ENCODE measurements around the gene GLE1.

The GLE1 gene

DNA sequence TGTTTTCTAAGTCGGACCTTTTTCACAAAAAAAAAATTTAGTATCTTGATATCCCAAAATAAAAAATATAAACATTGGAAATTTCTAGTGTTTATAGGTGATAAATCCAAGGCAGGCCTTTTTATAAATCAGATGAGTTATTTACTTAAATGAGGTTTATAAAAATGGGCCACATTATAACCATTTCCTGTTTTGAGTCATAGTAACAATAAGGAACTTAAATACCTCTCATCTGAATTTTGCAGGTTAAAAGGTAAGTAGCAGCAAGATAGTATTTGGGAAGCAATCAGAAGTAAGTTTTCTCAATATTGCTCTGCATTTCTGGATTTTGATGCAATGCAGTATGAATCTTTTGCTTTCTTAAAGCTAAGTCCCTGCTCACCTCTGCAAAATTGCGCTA, 51.8 kb downstream of the GLE1 start:
- TF ChIP-seq, protein P1, sequence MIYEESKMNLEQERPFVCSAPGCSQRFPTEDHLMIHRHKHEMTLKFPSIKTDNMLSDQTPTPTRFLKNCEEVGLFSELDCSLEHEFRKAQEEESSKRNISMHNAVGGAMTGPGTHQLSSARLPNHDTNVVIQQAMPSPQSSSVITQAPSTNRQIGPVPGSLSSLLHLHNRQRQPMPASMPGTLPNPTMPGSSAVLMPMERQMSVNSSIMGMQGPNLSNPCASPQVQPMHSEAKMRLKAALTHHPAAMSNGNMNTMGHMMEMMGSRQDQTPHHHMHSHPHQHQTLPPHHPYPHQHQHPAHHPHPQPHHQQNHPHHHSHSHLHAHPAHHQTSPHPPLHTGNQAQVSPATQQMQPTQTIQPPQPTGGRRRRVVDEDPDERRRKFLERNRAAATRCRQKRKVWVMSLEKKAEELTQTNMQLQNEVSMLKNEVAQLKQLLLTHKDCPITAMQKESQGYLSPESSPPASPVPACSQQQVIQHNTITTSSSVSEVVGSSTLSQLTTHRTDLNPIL (CRISPR knock-in tag; IDR thresholded peaks at IDR 0.05; ENCODE audit: low read depth), result no peak
- TF ChIP-seq, protein P2, sequence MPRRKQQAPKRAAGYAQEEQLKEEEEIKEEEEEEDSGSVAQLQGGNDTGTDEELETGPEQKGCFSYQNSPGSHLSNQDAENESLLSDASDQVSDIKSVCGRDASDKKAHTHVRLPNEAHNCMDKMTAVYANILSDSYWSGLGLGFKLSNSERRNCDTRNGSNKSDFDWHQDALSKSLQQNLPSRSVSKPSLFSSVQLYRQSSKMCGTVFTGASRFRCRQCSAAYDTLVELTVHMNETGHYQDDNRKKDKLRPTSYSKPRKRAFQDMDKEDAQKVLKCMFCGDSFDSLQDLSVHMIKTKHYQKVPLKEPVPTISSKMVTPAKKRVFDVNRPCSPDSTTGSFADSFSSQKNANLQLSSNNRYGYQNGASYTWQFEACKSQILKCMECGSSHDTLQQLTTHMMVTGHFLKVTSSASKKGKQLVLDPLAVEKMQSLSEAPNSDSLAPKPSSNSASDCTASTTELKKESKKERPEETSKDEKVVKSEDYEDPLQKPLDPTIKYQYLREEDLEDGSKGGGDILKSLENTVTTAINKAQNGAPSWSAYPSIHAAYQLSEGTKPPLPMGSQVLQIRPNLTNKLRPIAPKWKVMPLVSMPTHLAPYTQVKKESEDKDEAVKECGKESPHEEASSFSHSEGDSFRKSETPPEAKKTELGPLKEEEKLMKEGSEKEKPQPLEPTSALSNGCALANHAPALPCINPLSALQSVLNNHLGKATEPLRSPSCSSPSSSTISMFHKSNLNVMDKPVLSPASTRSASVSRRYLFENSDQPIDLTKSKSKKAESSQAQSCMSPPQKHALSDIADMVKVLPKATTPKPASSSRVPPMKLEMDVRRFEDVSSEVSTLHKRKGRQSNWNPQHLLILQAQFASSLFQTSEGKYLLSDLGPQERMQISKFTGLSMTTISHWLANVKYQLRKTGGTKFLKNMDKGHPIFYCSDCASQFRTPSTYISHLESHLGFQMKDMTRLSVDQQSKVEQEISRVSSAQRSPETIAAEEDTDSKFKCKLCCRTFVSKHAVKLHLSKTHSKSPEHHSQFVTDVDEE (CRISPR knock-in tag; IDR thresholded peaks at IDR 0.05), result no peak
- TF ChIP-seq ZNF8 (CRISPR knock-in tag; IDR thresholded peaks at IDR 0.05), result no peak
- TF ChIP-seq, protein P3, sequence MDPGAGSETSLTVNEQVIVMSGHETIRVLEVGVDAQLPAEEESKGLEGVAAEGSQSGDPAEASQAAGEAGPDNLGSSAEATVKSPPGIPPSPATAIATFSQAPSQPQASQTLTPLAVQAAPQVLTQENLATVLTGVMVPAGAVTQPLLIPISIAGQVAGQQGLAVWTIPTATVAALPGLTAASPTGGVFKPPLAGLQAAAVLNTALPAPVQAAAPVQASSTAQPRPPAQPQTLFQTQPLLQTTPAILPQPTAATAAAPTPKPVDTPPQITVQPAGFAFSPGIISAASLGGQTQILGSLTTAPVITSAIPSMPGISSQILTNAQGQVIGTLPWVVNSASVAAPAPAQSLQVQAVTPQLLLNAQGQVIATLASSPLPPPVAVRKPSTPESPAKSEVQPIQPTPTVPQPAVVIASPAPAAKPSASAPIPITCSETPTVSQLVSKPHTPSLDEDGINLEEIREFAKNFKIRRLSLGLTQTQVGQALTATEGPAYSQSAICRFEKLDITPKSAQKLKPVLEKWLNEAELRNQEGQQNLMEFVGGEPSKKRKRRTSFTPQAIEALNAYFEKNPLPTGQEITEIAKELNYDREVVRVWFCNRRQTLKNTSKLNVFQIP (CRISPR knock-in tag; IDR thresholded peaks at IDR 0.05; ENCODE audit: borderline replicate concordance, low read depth), result no peak
- TF ChIP-seq TCF4 (CRISPR knock-in tag; IDR thresholded peaks at IDR 0.05; ENCODE audit: borderline replicate concordance), result no peak
- no peak for TF ChIP-seq ZNF565 (CRISPR knock-in tag; conservative IDR thresholded peaks at IDR 0.05; ENCODE audit: low read depth)
- TF ChIP-seq ARNTL (CRISPR knock-in tag; IDR thresholded peaks at IDR 0.05; ENCODE audit: borderline replicate concordance, low read depth), result no peak
- TF ChIP-seq SNAI2 (CRISPR knock-in tag; IDR thresholded peaks at IDR 0.05), result no peak
- TF ChIP-seq ZNF70 (CRISPR knock-in tag; IDR thresholded peaks at IDR 0.05), result no peak
- no peak for TF ChIP-seq OSR1 (CRISPR knock-in tag; IDR thresholded peaks at IDR 0.05)
- TF ChIP-seq PPARA (CRISPR knock-in tag; IDR thresholded peaks at IDR 0.05; ENCODE audit: borderline replicate concordance), result no peak
- TF ChIP-seq CSDC2 (CRISPR knock-in tag; IDR thresholded peaks at IDR 0.05), result no peak
- no peak for TF ChIP-seq BACH2 (CRISPR knock-in tag; IDR thresholded peaks at IDR 0.05; ENCODE audit: borderline replicate concordance)
- no peak for TF ChIP-seq TOX (CRISPR knock-in tag; IDR thresholded peaks at IDR 0.05; ENCODE audit: borderline replicate concordance)
- TF ChIP-seq ISL1 (CRISPR knock-in tag; IDR thresholded peaks at IDR 0.05), result no peak
- TF ChIP-seq ZC3H10 (CRISPR knock-in tag; IDR thresholded peaks at IDR 0.05), result no peak
- TF ChIP-seq, protein P4, sequence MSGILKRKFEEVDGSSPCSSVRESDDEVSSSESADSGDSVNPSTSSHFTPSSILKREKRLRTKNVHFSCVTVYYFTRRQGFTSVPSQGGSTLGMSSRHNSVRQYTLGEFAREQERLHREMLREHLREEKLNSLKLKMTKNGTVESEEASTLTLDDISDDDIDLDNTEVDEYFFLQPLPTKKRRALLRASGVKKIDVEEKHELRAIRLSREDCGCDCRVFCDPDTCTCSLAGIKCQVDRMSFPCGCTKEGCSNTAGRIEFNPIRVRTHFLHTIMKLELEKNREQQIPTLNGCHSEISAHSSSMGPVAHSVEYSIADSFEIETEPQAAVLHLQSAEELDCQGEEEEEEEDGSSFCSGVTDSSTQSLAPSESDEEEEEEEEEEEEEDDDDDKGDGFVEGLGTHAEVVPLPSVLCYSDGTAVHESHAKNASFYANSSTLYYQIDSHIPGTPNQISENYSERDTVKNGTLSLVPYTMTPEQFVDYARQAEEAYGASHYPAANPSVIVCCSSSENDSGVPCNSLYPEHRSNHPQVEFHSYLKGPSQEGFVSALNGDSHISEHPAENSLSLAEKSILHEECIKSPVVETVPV (CRISPR knock-in tag; IDR thresholded peaks at IDR 0.05), result no peak
- TF ChIP-seq ZFP30 (CRISPR knock-in tag; IDR thresholded peaks at IDR 0.05), result no peak
- TF ChIP-seq, protein P5, sequence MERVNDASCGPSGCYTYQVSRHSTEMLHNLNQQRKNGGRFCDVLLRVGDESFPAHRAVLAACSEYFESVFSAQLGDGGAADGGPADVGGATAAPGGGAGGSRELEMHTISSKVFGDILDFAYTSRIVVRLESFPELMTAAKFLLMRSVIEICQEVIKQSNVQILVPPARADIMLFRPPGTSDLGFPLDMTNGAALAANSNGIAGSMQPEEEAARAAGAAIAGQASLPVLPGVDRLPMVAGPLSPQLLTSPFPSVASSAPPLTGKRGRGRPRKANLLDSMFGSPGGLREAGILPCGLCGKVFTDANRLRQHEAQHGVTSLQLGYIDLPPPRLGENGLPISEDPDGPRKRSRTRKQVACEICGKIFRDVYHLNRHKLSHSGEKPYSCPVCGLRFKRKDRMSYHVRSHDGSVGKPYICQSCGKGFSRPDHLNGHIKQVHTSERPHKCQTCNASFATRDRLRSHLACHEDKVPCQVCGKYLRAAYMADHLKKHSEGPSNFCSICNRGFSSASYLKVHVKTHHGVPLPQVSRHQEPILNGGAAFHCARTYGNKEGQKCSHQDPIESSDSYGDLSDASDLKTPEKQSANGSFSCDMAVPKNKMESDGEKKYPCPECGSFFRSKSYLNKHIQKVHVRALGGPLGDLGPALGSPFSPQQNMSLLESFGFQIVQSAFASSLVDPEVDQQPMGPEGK (CRISPR knock-in tag; IDR thresholded peaks at IDR 0.05; ENCODE audit: borderline replicate concordance), result no peak
- no peak for TF ChIP-seq GLIS3 (CRISPR knock-in tag; IDR thresholded peaks at IDR 0.05)
- no peak for ATAC-seq

DNA sequence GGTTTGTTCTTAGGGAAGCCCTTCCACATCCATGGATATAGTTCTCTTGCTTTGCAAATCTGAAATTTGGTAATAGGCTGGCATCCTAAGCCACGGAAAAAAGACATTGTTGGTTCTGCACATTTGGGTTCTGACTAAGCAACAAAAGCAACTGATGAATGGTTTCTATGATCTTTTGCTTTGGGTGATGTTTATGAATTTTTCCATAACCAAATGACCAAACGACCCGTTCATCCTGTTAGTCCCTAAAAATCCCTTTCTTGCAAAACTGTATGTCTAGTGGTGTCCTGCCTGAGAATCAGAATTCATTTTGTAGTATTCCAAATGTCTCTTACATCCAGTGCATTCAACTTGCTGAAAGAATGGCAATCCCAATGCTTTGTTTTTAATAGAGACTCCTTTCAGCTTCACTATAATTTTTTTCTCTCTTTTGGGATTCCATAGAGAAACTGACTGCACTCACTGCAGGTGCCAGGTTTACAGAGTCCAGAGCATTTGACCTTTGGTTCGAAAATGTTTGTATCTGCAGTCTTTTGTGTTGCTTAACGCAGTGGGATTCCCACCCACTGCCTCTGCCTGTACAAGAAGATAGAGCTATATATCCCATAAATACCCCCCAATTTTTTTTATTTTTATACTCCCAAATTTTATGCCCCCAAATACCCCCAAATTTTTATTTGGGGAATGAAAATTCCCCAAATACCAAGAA, 52.6 kb downstream of the GLE1 start:
- ATAC-seq, result no peak

More for the DNA sequence above, 52.6 kb downstream of the GLE1 start:
- TF ChIP-seq CSDC2 (CRISPR knock-in tag; IDR thresholded peaks at IDR 0.05) (no peak), OSR1 (CRISPR knock-in tag; IDR thresholded peaks at IDR 0.05) (no peak)
- TF ChIP-seq, protein P4 (CRISPR knock-in tag; IDR thresholded peaks at IDR 0.05), result no peak
- TF ChIP-seq, protein P3 (CRISPR knock-in tag; IDR thresholded peaks at IDR 0.05; ENCODE audit: borderline replicate concordance, low read depth), result no peak
